Right forelimb (tissue), 1 donor: ENCODE data around the gene ARHGAP21.
"Not testable (repeated sequence)": the region's sequence is repeated elsewhere in the genome, so short reads cannot be mapped to it uniquely, and the experiment has no call there.

Source experiments
- DNase-seq: peaks from one replicate; pipeline ENCODE4 v3.0.0-alpha.2; 2018

ARHGAP21 gene

GRCh38 chr10:24622781-24623301, 100.8 kb downstream of the ARHGAP21 start:
- DNase-seq, result no peak

- not testable (repeated sequence) for DNase-seq
These were observed 102.5 kb downstream of the ARHGAP21 start for GRCh38 chr10:24621035-24621795.

DNA sequence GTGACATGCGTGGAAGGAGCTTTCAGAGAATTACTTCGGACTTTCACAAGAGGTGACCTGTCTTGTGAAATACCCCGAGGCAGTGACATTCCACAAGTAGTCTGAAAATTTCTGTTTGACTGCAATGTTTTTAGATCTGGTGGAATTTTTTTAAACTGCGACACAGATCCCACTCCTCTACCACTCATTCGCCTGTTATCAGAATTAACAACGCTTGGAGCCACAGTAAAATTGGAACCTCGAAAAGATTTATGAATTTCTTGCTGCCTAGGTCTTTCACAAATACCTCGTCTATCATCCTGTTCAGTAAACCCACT, 103.7 kb downstream of the ARHGAP21 start:
- not testable (repeated sequence) for DNase-seq

DNA sequence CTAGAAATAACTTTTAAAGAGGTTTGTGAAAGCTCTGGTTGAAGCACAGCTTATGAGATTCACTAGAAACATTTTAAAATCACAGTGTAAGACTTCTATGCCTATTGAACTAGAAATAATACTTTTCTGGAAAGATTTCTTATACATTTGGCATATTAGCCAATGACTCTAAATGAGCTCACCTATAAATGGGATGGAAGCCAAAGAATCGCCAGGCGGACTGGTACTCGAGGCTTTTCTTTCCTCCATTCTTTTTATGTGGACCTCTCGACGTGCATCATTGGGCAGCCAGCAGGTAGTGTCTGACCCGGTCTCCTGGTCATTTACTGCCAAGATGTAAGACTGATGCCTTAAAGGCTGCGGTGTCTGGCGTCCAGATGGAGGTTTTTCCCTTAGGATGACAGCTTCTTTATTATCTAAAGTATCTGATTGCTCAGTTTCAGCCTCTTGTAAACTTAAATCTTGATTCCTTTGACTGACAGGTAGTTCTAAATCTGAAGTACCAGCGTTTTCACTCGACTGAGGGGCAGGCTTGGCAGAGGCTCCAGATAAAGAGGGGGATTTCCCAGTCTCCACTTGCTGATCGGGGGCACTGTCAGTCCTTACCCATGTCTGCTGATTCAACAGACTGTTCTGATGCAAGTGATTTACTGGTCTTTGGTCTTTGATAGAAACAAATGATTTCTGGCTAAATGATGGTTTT, 104.2 kb downstream of the ARHGAP21 start:
- not testable (repeated sequence) for DNase-seq

- DNase-seq, result no peak
These were observed 105.3 kb downstream of the ARHGAP21 start for GRCh38 chr10:24618401-24618800.

- DNase-seq, result peak; percentile 47
These were observed 105.8 kb downstream of the ARHGAP21 start for GRCh38 chr10:24617771-24618396.

GRCh38 chr10:24616536-24616935, 107.2 kb downstream of the ARHGAP21 start:
- no peak for DNase-seq

- DNase-seq, result no peak
These were observed 117.7 kb downstream of the ARHGAP21 start for GRCh38 chr10:24606021-24606420.

DNA sequence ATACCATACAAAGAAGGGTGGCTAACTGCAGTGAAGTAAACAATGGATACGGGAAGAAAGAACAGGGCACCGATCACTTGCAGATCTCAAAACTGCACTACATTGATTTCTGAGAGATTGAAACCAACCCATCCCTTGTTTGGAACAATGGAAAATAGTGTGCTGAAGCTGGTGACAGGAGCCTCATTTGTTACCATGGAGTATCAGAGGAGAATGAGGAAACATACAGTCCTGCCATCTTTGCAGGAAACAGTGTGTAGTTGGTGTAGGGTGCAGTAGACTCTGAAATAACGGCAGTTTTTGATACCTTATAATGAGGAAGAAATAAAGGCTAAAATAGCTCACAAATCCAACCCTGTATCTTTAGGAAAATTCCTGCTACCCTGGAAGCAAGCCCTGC, 118.5 kb downstream of the ARHGAP21 start:
- no peak for DNase-seq

GRCh38 chr10:24603333-24603732, 120.4 kb downstream of the ARHGAP21 start:
- no peak for DNase-seq

DNA sequence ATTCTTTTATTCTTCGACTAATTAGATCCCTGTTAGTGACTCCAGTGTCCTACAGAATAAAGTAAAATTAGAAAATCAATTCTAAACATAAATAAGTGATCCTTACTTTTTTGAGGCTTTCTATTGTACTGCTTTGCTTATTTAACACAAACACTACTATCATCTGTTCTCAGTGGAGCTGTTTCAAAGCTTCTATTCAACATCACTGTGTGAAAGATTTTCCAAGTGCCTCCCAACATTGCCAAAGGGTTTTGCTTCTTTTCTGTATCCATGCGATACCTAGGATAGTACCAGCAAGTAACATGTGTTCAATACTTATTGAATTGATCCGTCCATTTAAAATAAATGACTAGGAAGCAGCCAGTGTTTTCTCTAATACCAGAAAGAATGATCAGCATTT, 125.7 kb downstream of the ARHGAP21 start:
- DNase-seq, result no peak

DNA sequence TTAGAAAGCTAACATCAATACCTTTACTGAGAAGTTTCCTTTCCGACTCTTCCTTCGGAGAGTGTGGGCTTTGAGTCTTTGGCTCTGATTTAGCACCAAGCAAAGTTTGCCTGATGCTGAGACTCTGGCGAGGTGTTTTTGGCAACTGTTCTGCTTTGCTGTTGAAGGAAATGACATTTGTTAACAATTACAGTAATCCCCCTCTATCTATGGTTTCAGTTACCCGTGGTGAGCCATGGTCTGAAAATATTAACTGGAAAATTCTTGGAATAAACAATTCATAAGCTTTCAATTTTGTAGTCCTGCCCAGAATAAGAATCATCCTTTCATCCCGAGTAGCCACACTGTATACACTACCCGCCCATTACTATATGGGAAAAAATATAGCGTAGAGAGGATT, 126.3 kb downstream of the ARHGAP21 start:
- no peak for DNase-seq

DNA sequence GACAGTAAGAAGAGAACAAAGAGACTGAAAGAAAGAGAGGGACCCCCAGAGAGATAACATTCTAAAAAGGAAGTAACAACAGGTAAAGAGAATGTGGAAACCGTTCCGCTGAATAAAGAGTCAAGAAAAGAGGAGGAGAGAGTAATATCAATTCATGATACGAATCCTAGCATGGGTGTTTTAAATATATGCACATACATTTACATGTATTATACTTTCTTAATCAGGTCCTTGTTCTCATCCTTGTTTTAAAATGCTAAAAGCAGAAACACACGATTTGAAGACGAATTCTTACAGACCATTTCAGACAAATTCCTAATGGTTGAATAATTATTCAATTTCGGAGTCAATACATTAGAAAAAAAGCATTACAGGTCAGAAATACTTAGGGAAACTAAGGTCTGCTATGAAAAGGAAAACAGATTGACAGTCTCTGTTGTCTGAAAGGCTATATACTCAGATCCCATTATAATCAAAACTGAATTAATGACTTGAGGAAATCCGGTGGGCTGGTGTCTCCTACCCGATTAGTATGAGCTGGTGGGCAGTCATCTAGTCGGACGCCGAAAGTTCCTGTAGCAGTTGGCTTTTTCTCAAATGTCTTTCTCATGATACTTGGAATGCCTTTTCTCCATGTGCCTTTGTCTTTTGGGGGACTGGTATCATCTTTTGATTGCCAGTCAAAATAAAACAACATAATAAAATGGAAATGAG, 127.3 kb downstream of the ARHGAP21 start:
- DNase-seq, result no peak

GRCh38 chr10:24590697-24591457, 132.8 kb downstream of the ARHGAP21 start:
- DNase-seq, result no peak

GRCh38 chr10:24589265-24589664, 134.4 kb downstream of the ARHGAP21 start:
- no peak for DNase-seq

DNA sequence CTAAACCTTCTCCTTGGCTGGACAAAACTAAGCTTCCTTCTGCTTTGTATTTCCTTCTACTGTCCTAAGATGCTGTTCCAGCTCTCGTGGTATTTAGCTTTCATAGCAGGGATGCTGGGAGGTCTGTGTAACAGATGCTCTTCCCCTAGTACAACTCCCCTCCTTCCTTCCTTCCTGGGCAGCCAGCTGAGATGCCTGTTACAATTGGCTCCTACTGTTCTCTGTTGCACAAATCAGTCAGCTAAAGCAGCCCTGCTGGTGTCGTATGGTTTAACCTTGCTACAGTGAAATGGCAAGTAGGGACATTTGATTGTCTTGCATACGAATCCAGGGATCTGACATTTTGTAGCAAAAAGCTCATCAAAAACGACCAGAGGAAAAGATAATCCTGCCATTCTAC, 143.8 kb downstream of the ARHGAP21 start:
- no peak for DNase-seq

GRCh38 chr10:24579448-24579847, 144.2 kb downstream of the ARHGAP21 start:
- DNase-seq, result no peak

- DNase-seq, result no peak
These were observed 148.1 kb downstream of the ARHGAP21 start for GRCh38 chr10:24575481-24576002.

- DNase-seq, result no peak
These were observed 149.0 kb downstream of the ARHGAP21 start for GRCh38 chr10:24574578-24575155.

- no peak for DNase-seq
These were observed 149.5 kb downstream of the ARHGAP21 start for GRCh38 chr10:24574161-24574560.

GRCh38 chr10:24571870-24572450, 151.7 kb downstream of the ARHGAP21 start:
- DNase-seq, result no peak
